Neural progenitor cell (in vitro differentiated cells): Measurements from ENCODE around the gene CHGA. TPM values are rescaled to one million over a fixed set of nuclear protein-coding genes. Genes with fewer than 3 reads are reported as not detected.

Source experiments
- DNase-seq: peaks from one replicate; pipeline ENCODE4 v3.0.0-alpha.2; 2016; ENCODE audit warnings: low spot score
- H2AFZ ChIP-seq: fragments of 200-600 bp; sonication (generic); replicated peaks from 2 replicates; pipeline ENCODE4 v1.6.1; 2016; ENCODE audit warnings: antibody characterized with exemption
- H3F3A ChIP-seq: fragments of 200-600 bp; sonication (generic); 2 replicates; pipeline ENCODE4 v1.6.1; 2016; ENCODE audit warnings: antibody characterized with exemption, low read depth
- H3K27ac ChIP-seq: fragments of 200-600 bp; sonication (generic); 2 replicates; pipeline ENCODE4 v1.5.1; 2016; ENCODE audit warnings: mild to moderate bottlenecking
- H3K27me3 ChIP-seq: fragments of 200-600 bp; sonication (generic); 2 replicates; pipeline ENCODE4 v1.6.1; 2016; ENCODE audit warnings: mild to moderate bottlenecking, moderate library complexity
- H3K36me3 ChIP-seq: fragments of 200-600 bp; sonication (generic); 2 replicates; pipeline ENCODE4 v1.5.1; 2016
- H3K4me1 ChIP-seq: fragments of 200-600 bp; sonication (generic); 2 replicates; pipeline ENCODE4 v1.6.1; 2016; ENCODE audit warnings: mixed run types
- H3K4me2 ChIP-seq: fragments of 200-600 bp; sonication (generic); 2 replicates; pipeline ENCODE4 v1.6.1; 2016
- H3K4me3 ChIP-seq: fragments of 200-600 bp; sonication (generic); 2 replicates; pipeline ENCODE4 v1.5.1; 2016
- H3K79me2 ChIP-seq: fragments of 200-600 bp; sonication (generic); 2 replicates; pipeline ENCODE4 v1.6.1; 2016; ENCODE audit warnings: low read depth
- H3K9ac ChIP-seq: fragments of 200-600 bp; sonication (generic); 2 replicates; pipeline ENCODE4 v1.6.1; 2016
- H3K9me3 ChIP-seq: fragments of 200-600 bp; sonication (generic); 2 replicates; pipeline ENCODE4 v1.5.1; 2016; ENCODE audit warnings: low read depth
- H4K20me1 ChIP-seq: fragments of 200-600 bp; sonication (generic); 2 replicates; pipeline ENCODE4 v1.6.1; 2016; ENCODE audit warnings: low read depth
- H3K27ac Mint-ChIP-seq: 3 replicates; pipeline ENCODE4 v1.8.0; 2021; ENCODE audit warnings: mixed read lengths
- H3K27me3 Mint-ChIP-seq: 2 replicates; pipeline ENCODE4 v1.8.0; 2022; ENCODE audit warnings: low read depth, mild to moderate bottlenecking, inconsistent platforms, moderate library complexity, mixed read lengths; ENCODE audit not compliant: insufficient read depth
- H3K36me3 Mint-ChIP-seq: 3 replicates; pipeline ENCODE4 v1.8.0; 2021; ENCODE audit warnings: mixed read lengths
- H3K4me1 Mint-ChIP-seq: 3 replicates; pipeline ENCODE4 v1.8.0; 2021; ENCODE audit warnings: mixed read lengths
- H3K4me3 Mint-ChIP-seq: 3 replicates; pipeline ENCODE4 v1.8.0; 2021; ENCODE audit warnings: mild to moderate bottlenecking, moderate library complexity, mixed read lengths
- H3K9me3 Mint-ChIP-seq: 3 replicates; pipeline ENCODE4 v1.8.0; 2020; ENCODE audit warnings: mixed read lengths
- EZH2 ChIP-seq: fragments of 200-600 bp; sonication (generic); IDR thresholded peaks from 2 replicates; pipeline ENCODE4 v1.6.1; 2017; ENCODE audit warnings: antibody characterized with exemption, mild to moderate bottlenecking, moderate library complexity
- EZH2phosphoT487 ChIP-seq: fragments of 200-600 bp; sonication (generic); IDR thresholded peaks from 2 replicates; pipeline ENCODE4 v1.6.1; 2017; ENCODE audit warnings: antibody characterized with exemption
- total RNA-seq: library from RNA; depleted of rRNA; stranded (reverse); fragments of >200 nt; gene quantifications from 2 replicates; pipeline ENCODE4 v1.2.3, GENCODE V29; 2015; ENCODE audit warnings: low replicate concordance
- TF ChIP-seq, protein P1 (sequence below): fragments of 200-600 bp; sonication (generic); IDR thresholded peaks from 2 replicates; pipeline ENCODE4 v1.5.1; 2017; ENCODE audit warnings: antibody characterized with exemption, mild to moderate bottlenecking

CHGA gene
- total RNA-seq, 1 donor from 2014 or later, result not detected

DNA sequence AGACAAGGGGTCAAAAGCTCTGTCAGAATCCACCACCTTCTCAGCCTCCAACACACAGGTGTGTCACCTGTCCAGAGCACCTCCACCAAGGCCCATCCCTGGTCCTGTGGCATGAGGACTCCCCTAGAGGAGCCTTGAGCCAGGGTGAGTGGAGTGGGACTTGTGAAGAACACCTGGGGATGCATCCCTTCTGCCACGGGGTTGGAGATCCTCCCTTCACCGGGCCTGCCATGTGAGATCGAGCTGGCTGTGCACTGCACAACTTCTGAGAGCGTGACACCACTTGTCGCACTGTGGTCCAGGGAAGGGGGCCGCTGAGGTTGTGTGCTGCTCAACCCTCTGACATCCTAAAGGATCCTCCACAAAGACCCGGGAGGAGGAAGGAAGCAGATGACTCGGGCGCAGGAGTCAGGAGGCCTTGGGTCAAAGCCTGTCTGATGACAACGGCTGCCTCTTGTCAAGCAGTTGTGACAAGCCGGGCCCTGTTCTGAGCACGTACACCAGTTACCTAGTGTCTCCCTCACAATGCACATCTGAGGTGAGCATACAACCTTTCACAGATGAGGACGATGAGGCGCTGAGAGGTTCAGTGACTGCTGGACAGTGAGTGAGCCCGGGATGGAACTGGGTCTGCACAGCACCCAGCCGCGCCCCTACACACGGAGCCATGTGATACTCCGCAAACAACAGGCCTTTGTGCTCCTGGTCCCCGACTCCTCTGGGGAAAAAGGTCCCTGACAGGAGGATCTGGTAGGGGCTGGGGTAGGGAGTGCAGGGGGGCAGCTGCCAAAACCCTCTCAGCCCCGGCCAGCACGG lies 35.6 kb downstream of the CHGA start:
- Histone ChIP-seq H3K4me2 (no peak overlapping the region), H3K9me3 (no peaks in the 10 kb centered on the region), H3K79me2 (no peaks in the 10 kb centered on the region), H3K9ac (no peak overlapping the region), H3K4me1 (peaks cover 7% of the 10 kb centered on the region), H3K27me3 (no peaks in the 10 kb centered on the region), H4K20me1 (peaks cover 11% of the 10 kb centered on the region), H3K36me3 (no peaks in the 10 kb centered on the region), H2AFZ (no peak overlapping the region), H3F3A (no peaks in the 10 kb centered on the region), H3K4me3 (no peak overlapping the region), H3K27ac (no peak overlapping the region)
- TF ChIP-seq EZH2, result no peak
- TF ChIP-seq EZH2phosphoT487, result no peak
- TF ChIP-seq, protein P1, sequence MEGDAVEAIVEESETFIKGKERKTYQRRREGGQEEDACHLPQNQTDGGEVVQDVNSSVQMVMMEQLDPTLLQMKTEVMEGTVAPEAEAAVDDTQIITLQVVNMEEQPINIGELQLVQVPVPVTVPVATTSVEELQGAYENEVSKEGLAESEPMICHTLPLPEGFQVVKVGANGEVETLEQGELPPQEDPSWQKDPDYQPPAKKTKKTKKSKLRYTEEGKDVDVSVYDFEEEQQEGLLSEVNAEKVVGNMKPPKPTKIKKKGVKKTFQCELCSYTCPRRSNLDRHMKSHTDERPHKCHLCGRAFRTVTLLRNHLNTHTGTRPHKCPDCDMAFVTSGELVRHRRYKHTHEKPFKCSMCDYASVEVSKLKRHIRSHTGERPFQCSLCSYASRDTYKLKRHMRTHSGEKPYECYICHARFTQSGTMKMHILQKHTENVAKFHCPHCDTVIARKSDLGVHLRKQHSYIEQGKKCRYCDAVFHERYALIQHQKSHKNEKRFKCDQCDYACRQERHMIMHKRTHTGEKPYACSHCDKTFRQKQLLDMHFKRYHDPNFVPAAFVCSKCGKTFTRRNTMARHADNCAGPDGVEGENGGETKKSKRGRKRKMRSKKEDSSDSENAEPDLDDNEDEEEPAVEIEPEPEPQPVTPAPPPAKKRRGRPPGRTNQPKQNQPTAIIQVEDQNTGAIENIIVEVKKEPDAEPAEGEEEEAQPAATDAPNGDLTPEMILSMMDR, result no peak
- H3K27ac Mint-ChIP-seq, result no peak overlapping the region
- H3K4me3 Mint-ChIP-seq, result no peak overlapping the region
- peaks cover 9% of the 10 kb centered on the region for H3K27me3 Mint-ChIP-seq
- H3K9me3 Mint-ChIP-seq, result no peaks in the 10 kb centered on the region
- no peaks in the 10 kb centered on the region for H3K36me3 Mint-ChIP-seq
- no peak for DNase-seq
- H3K4me1 Mint-ChIP-seq, result peaks cover 16% of the 10 kb centered on the region

DNA sequence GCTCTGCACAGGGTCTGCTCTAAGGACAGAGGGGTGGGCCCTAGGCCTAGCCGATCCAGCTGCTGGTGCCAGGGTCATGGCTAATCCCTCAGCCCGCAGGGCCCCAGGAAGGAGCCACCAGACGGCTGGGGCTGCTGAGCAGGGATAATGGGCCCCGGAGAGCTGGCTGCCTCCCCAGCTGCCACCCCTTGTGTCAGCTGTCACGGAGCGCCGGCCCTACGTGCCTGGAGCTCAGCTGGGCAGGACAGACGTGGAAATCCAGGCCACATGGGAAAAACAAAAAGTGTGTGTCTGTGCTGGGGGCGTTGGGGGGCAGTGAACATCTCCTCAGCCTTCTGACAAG lies 36.2 kb downstream of the CHGA start:
- H3K4me1 Mint-ChIP-seq, result peaks cover 21% of the 10 kb centered on the region
- Histone ChIP-seq H4K20me1 (peaks cover 17% of the 10 kb centered on the region), H3K4me2 (no peak overlapping the region), H3K79me2 (no peaks in the 10 kb centered on the region), H3K27ac (no peak overlapping the region), H3F3A (no peaks in the 10 kb centered on the region), H3K27me3 (no peaks in the 10 kb centered on the region), H3K4me1 (peaks cover 13% of the 10 kb centered on the region), H3K4me3 (no peak overlapping the region), H3K9ac (no peak overlapping the region), H3K9me3 (no peaks in the 10 kb centered on the region), H3K36me3 (no peaks in the 10 kb centered on the region), H2AFZ (no peak overlapping the region)
- no peak overlapping the region for H3K27ac Mint-ChIP-seq
- no peak overlapping the region for H3K4me3 Mint-ChIP-seq
- no peaks in the 10 kb centered on the region for H3K9me3 Mint-ChIP-seq
- no peak for TF ChIP-seq EZH2phosphoT487
- TF ChIP-seq, protein P1, result no peak
- H3K36me3 Mint-ChIP-seq, result no peaks in the 10 kb centered on the region
- peaks cover 9% of the 10 kb centered on the region for H3K27me3 Mint-ChIP-seq
- no peak for DNase-seq

DNA sequence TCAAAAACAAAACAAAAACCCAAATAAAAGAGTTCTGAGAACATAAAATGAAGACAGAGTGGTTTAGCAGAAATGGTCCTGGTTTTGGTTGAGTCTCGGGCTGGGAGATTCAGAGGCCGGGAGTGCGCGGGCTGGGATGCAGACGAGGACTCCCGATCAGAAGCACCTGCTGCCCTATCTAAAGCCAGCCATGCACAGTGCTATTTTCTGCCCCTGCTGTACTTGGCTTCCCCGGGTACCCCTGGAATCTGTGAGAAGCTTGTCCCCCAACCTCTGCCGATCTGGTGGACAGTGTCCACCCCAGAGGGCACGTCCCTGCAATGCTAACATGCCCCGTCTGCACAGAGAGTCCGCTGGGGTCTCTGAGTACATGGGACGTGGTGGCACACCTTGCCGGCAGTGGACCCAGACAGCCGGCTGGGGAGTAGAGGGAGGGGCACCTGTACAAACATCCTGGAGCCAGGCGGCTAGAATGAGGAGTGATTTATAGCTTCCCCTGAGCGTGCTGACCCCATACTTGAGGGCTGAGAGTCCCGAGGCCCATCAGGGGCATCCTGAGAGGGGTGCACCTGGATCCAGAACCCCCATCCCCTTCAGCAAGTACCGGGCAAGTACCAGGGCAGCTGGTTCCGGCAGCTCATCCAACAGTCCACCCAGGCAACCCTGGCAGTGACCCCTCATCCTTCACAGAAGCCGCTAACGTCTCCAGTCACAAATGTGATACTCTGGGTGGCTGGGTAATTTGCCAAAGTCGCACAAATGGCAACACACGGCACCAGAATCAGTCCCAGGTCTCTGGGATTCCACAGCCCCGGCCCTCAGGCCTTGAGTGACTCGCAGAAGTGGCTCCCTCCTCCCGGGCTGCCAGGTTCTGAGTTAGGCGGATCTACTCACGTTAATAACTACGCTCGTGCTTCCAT lies 37.1 kb downstream of the CHGA start:
- H3K36me3 Mint-ChIP-seq, result no peaks in the 10 kb centered on the region
- no peaks in the 10 kb centered on the region for H3K27me3 ChIP-seq
- H3K36me3 ChIP-seq, result no peaks in the 10 kb centered on the region
- peaks cover 9% of the 10 kb centered on the region for H3K27me3 Mint-ChIP-seq
- H3K27ac ChIP-seq, result no peak overlapping the region
- H3K4me1 ChIP-seq, result peaks cover 13% of the 10 kb centered on the region
- TF ChIP-seq EZH2, result no peak
- TF ChIP-seq, protein P1, result no peak
- TF ChIP-seq EZH2phosphoT487, result no peak
- H3K4me2 ChIP-seq, result no peak overlapping the region
- peaks cover 21% of the 10 kb centered on the region for H3K4me1 Mint-ChIP-seq
- H3K9me3 Mint-ChIP-seq, result peaks cover 1% of the 10 kb centered on the region
- no peaks in the 10 kb centered on the region for H3K9me3 ChIP-seq
- no peak overlapping the region for H2AFZ ChIP-seq
- H3K27ac Mint-ChIP-seq, result no peak overlapping the region
- H4K20me1 ChIP-seq, result peaks cover 18% of the 10 kb centered on the region
- no peak overlapping the region for H3K4me3 Mint-ChIP-seq
- no peak overlapping the region for H3K9ac ChIP-seq
- no peak overlapping the region for H3K4me3 ChIP-seq
- peaks cover 2% of the 10 kb centered on the region for H3K79me2 ChIP-seq
- no peaks in the 10 kb centered on the region for H3F3A ChIP-seq
- DNase-seq, result no peak
